ENCODE results near the gene RAB3IL1.

DNA sequence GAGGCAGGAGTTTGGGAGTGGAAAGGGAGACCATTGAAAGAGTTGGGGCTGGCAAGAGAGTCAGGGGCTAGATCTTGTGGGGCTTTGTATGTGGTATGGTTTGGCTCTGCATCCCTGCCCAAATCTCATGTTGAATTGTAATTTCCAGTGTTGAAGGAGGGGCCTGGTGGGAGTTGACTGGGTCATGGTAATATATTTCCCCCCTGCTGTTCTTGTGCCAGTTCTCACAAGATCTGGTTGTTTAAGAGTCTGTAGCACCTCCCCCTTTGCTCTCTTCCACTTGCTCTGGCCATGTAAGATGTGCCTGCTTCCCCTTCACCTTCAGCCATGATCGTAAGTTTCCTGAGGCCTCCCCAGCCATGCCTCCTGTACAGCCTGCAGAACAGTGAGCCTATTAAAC, 10.1 kb upstream of the RAB3IL1 start:
- TF ChIP-seq, protein P1, sequence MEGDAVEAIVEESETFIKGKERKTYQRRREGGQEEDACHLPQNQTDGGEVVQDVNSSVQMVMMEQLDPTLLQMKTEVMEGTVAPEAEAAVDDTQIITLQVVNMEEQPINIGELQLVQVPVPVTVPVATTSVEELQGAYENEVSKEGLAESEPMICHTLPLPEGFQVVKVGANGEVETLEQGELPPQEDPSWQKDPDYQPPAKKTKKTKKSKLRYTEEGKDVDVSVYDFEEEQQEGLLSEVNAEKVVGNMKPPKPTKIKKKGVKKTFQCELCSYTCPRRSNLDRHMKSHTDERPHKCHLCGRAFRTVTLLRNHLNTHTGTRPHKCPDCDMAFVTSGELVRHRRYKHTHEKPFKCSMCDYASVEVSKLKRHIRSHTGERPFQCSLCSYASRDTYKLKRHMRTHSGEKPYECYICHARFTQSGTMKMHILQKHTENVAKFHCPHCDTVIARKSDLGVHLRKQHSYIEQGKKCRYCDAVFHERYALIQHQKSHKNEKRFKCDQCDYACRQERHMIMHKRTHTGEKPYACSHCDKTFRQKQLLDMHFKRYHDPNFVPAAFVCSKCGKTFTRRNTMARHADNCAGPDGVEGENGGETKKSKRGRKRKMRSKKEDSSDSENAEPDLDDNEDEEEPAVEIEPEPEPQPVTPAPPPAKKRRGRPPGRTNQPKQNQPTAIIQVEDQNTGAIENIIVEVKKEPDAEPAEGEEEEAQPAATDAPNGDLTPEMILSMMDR (IDR thresholded peaks at IDR 0.05; ENCODE audit: insufficient read depth, low read length, poor library complexity, severe bottlenecking) = no peak
- no peak for TF ChIP-seq EZH2phosphoT487 (conservative IDR thresholded peaks at IDR 0.05; ENCODE audit: low read length)

Measured in SU-DHL-6 (cell line).